ENCODE measurements around the gene IQCM.
"Not testable (repeated sequence)": the region's sequence is repeated elsewhere in the genome, so short reads cannot be mapped to it uniquely, and the experiment has no call there.

The IQCM gene

DNA sequence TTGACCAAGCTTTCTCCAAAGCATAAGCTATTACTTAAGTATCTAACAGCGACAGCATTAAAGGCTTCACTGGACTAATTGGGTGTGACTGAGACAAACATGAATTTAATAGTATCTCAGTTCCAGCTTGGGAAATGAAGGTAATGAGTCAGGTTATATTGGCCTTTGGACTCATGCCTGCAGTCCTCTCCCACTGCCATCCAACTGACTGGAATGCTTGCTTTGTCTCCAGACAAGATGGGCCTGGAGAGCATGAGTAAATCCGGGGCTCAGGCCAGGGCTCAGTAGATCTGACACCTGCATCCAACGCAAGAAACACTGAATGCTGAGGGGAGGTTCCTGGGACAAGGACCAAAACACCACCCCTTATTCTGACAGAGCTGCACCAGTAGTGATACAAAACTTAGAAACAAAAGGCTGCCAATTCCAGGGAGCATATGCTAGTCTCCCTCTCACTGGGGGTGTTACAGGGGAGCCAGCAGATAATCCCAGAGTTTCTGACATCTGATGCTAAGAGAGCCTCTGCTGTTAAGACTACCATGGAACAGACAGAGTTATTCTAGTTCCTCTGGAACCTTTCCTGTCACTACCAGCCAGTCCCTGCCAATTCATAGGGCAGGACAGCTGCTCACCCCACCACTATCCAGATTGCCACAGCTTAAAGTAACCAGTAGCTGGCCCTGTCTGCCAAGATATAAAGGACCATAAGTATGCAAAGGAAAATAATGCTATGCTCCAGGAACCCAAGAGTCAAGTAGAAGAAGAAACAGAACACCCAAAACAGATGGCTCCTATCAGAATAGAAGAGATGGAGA is 293.8 kb downstream of the IQCM start:
- DNase-seq (ENCODE audit: extremely low read depth, low read depth): no peak
- TF ChIP-seq, protein P1, sequence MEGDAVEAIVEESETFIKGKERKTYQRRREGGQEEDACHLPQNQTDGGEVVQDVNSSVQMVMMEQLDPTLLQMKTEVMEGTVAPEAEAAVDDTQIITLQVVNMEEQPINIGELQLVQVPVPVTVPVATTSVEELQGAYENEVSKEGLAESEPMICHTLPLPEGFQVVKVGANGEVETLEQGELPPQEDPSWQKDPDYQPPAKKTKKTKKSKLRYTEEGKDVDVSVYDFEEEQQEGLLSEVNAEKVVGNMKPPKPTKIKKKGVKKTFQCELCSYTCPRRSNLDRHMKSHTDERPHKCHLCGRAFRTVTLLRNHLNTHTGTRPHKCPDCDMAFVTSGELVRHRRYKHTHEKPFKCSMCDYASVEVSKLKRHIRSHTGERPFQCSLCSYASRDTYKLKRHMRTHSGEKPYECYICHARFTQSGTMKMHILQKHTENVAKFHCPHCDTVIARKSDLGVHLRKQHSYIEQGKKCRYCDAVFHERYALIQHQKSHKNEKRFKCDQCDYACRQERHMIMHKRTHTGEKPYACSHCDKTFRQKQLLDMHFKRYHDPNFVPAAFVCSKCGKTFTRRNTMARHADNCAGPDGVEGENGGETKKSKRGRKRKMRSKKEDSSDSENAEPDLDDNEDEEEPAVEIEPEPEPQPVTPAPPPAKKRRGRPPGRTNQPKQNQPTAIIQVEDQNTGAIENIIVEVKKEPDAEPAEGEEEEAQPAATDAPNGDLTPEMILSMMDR (IDR thresholded peaks at IDR 0.05; ENCODE audit: low read depth, low read length): no peak

DNA sequence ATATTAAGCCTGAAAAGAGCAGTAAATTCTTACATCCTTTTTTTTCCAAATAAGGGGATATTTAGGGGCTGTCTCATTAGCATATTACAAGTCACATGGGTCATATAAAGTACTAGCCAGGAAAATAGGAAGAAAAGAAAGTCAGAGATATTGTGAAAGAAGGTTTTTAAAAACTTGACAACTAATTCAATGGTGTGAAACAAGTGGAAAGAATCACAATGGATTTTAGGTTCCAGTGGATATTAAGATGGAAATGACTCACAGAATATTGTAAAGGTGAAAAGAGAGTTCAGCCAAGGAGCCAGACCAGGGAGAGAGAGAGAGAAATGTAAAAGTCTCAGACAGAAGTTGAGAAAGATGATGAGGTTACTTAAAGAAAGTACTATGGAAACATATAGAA is 297.2 kb downstream of the IQCM start:
- TF ChIP-seq, protein P1 (IDR thresholded peaks at IDR 0.05; ENCODE audit: low read depth, low read length): no peak
- DNase-seq (ENCODE audit: extremely low read depth, low read depth): no peak

DNA sequence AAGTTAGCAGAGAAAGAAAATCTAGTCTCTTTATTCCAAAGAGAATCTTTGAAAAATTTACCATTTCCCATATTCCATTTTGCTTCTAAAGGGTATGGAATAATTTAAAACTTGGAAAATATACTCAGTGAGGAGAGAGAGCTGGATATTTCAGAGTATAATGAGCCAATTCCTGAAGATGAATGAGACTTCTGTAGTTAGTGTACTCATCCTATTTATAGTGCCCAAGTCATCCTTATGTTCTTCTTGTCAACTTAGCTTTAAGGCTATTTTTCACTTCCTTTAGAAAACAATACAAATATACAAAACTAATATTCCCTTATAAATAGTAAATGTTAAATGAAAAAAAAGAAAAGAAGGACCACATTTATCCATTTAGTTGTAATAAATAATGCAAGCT is 302.6 kb downstream of the IQCM start:
- TF ChIP-seq, protein P1 (IDR thresholded peaks at IDR 0.05; ENCODE audit: low read depth, low read length): no peak
- no peak for DNase-seq (ENCODE audit: extremely low read depth, low read depth)

DNA sequence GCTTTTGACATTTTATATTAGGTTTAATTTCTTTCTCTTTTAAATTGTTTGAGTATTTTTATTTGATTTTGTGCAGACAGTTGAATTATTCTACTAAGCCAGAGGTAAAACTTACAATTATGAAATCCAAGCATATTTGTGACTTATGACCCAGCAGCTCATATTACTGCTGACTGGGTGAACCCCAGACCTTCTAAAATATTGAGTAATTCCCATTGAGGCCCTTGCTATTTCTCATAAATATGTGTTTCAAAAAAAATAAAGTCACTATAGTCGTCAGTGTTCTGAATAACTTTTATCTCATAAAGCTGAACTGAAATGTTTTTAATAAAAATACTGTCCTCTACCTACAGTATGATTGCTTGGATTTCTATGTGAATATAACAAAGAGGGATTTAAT is 303.1 kb downstream of the IQCM start:
- DNase-seq (ENCODE audit: extremely low read depth, low read depth): no peak
- TF ChIP-seq, protein P1 (IDR thresholded peaks at IDR 0.05; ENCODE audit: low read depth, low read length): no peak

DNA sequence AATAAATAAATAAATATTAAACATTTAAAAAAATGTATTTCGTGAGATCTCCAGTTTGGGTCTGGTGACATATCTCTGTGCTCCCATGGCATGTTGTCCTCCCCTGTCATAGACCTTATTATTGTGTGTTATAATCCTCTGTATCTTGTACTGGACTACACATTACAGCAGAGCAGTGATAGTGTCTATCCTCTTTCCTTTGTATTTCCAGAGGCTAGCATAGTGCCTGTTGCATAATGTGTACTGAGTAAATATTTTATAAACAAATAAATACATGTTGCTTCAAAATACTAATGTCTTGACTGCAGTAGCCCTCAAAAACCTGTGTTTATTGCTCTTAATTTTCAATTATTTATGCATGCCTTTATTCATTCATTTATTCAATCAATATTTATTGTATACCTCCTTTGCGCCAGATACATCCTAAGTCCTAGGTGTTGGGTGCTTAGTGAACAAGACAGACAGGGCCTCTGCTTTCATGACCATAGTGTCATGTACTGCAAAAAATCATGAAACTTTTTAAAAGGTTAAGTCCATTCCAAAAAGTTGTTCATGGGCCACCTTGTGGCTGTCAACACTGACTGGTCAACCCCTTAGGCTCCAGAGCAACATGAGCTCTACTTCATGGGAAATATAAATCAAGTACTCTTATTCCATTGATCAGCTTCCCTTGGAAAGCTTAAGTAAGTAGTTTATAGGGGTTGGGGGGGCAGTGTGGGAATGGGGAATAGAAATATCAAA is 303.9 kb downstream of the IQCM start:
- no peak for DNase-seq (ENCODE audit: extremely low read depth, low read depth)
- TF ChIP-seq, protein P1 (IDR thresholded peaks at IDR 0.05; ENCODE audit: low read depth, low read length): no peak

DNA sequence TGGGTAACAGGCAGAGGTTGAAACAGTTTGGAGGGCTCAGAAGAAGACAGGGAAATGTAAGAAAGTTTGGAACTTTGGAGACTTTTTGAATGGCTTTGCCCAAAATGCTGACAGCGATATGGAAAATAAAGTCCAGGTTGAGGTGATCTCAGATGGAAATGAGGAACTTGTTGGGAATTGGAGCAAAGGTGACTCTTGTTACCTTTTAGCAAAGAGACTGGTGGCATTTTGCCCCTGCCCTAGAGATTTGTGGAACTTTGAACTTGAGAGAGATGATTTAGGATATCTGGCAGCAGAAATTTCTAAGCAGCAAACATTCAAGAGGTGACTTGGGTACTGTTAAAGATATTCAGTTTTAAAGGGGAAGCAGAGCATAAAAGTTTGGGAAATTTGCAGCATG is 308.3 kb downstream of the IQCM start:
- not testable (repeated sequence) for DNase-seq (ENCODE audit: extremely low read depth, low read depth)

DNA sequence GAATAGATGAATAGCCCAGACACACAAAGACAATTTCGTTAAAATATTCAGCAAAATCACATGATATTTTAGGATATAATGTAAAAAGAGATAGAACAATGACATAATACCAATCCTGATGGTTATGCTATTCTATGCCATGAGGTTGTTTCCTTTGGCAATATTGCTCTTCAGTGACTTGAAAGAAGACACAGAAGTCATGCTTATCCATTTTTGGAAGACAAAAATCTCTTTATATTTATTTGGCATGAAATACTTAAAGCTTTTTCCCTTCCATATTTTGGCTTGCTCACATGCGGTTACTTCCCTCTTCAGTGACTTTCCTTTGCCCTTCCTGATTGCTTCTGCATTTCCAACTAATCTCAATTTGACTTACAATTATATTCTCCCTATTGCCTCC is 314.8 kb downstream of the IQCM start:
- DNase-seq (ENCODE audit: extremely low read depth, low read depth): no peak
- TF ChIP-seq, protein P1 (IDR thresholded peaks at IDR 0.05; ENCODE audit: low read depth, low read length): no peak

All from AG09319 (cell line).